NCI-H2029 treated with DMSO at 0.1 percent for 48 hours (cell line): ENCODE results near the gene STK33.

Source experiments
- DNase-seq: peaks from one replicate; lab custom pipeline; 2025; lab: John Stamatoyannopoulos, UW

STK33 gene

DNA sequence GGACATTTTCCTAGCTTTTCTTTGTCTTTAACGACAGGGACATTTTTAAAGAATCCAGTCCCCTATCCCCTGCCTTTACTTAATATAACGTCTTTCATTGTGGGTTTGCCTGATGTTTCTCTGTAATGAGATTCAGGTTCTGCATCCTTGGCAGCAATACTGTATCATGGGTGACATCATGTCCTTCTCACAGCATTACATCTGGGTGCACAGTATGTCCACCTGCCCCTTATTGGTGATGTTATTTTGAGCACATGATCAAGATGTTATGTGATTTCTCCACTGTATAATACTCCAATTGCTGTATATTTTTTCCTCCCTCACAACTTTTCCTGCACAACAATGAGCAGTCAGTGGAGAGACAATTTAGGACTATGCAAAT is 9.7 kb upstream of the STK33 start:
- DNase-seq = no peak

GRCh38 chr11:8601376-8602133 is 7.5 kb upstream of the STK33 start:
- DNase-seq = no peak

DNA sequence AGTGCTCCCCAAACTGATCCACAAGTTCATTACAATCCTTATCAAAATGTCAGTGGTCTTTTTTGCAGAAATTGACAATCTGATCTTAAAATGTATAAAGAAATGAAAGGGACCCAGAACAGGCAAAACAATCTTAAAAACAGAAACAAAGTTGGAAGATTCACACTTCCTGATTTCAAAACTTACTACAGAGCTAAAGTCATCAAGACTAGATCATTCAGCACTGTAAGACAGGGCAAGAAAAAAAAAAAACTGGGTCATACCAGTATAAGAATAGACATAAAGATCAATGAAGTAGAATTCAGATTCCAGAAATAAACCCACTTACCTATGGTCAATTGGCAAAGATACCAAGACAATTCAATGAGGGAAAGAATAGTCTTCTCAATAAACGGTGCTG is 4.5 kb upstream of the STK33 start:
- DNase-seq = no peak

DNA sequence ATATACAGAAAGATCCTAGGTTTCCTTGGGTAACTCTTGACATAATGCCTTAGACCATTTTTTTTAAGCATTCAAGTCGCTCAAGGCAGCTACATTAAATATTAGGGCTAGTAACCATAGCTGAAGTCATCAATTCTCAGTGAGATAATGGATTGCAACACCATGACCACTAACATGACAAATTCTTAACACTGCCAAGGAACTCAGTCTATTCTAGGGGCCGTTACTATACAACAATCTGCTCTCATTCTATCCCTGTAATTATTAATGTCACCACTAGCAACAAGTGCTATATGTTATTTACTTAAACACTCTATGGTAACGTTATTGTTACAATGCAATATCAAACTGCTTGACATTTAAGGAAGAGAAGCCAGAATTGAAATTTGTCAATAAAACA is 3.2 kb upstream of the STK33 start:
- DNase-seq = peak; percentile 21

- no peak for DNase-seq
Measured at GRCh38 chr11:8596504-8597046, 2.5 kb upstream of the STK33 start.

GRCh38 chr11:8593455-8593854 is 573 bp downstream of the STK33 start:
- no peak for DNase-seq

DNA sequence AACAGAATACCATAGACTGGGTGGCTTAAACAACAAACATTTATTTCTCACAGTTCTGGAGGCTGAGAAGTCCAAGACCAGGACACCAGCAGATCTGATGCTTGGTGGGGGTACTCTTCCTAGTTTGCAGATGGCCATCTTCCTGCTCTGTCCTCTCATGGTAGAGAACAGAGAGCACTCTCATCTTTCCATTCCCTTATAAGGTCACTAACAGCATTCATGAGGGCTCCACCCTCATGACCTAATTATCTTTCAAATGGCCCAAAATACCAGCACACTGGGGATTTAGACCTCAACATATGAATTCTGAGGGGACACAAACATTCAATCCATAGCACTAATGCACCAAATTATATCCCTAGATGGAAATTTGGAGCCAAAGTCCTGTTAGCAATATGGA is 6.1 kb downstream of the STK33 start:
- DNase-seq = no peak

- DNase-seq = no peak
Measured at GRCh38 chr11:8586805-8587204, 7.2 kb downstream of the STK33 start.

DNA sequence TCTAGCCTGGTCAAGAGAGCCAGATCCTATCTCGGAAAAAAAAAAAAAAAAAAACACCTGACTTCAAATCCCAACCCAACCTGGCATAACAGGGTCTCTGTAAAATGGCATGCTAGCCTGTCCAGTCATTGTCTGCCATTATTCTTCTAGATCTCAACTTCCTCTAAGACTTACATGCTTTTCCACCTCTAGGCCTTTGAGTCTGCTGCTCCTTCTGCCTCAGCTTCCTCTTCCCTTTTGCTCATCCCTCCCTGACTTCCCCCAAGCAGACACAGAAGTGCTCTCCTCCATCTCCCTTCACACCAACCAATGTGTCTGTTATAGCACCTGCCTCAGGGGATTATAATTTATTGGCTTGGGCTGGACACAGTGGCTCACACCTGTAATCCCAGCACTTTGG is 7.8 kb downstream of the STK33 start:
- no peak for DNase-seq

GRCh38 chr11:8584511-8584910 is 9.5 kb downstream of the STK33 start:
- peak; percentile 97 for DNase-seq

DNA sequence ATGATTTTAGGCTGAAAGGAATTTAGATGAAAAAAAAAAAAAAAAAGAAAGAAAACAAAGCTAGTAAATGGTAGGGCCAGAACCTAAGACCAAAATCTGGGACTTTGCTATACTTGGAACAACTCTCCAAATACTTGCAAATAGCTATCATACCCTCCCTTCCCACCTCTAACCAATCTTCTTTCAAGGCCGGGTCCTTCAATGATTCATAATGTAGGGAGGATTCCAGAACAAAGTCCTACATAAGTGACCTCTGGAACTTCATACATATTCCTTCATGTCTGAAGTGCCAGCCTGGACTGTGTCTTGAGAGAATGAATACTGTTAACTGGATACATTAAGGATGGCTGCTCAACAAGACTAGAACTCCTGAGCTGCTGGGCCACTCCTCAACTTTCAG is 9.9 kb downstream of the STK33 start:
- no peak for DNase-seq

DNA sequence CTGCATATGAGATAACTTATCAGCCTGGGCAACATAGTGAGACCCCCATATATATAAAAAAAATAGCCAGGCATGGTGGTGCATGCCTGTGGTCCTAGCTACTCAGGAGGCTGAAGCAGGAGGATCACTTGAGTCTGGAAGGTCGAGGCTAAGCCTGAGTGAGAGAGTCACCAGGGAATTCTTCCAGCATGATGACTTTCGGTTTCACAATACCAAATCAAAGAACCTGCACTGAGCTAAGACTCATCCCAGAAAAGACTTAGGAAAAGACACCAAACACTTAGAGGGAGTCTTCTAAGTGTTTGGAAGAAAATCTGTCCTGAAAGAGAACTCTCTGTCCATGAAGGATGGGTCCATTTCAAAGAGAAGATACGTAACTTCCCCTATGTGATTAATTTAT is 12.7 kb downstream of the STK33 start:
- no peak for DNase-seq

DNA sequence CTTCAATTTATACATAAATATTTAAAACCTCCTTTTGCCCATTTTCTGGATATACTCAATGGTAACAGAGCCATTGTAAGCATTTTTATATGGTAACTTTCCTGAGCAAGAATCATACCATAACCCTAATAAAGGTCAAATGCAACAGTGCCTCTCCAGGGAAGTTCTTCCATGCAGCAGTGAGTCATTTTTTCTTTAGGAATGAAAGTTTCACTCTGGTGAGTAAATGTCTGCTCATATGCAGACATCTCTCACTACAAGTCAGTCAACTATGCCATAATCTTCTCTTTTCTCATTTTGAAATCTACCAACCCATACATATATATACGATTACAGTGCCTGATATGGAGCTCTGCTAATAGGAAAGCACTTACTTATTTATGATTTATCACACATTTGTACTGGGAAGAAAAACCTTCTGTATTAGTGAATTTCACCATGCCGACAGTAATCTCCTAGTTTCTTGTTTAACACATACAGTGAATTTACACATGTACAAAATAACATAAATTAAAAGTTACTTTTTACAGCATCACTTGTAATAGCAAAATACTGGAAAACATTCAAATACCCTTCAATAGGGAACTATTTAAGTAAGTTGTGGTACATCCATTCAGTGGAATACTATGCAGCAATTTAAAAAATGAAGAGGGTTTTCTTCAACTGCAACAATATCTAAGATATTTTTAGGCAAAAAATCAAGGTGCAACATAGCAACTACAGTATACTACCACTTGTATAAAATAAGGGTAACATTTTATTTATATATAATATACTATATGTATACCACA is 16.0 kb downstream of the STK33 start:
- no peak for DNase-seq

DNA sequence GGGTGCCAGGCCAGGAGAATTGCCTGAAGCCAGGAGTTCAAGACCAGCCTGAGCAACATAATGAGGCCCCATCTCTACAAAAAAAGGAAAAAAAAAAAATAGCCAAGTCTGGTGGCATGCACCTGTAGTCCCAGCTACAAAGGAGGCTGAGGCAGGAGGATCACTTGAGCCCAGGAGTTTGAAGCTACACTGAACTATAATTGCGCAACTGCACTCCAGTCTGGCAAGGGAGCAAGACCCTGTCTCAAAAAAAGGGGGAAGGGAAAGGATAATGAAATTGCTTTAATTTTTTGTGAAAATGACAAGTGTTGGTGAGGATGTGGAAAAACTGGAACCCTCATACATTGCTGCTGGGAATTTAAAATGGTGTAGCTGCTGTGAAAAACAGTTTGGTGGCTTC is 19.2 kb downstream of the STK33 start:
- no peak for DNase-seq

- no peak for DNase-seq
Measured at GRCh38 chr11:8573777-8574176, 20.3 kb downstream of the STK33 start.

- DNase-seq = no peak
Measured at GRCh38 chr11:8567602-8568198, 26.3 kb downstream of the STK33 start.

DNA sequence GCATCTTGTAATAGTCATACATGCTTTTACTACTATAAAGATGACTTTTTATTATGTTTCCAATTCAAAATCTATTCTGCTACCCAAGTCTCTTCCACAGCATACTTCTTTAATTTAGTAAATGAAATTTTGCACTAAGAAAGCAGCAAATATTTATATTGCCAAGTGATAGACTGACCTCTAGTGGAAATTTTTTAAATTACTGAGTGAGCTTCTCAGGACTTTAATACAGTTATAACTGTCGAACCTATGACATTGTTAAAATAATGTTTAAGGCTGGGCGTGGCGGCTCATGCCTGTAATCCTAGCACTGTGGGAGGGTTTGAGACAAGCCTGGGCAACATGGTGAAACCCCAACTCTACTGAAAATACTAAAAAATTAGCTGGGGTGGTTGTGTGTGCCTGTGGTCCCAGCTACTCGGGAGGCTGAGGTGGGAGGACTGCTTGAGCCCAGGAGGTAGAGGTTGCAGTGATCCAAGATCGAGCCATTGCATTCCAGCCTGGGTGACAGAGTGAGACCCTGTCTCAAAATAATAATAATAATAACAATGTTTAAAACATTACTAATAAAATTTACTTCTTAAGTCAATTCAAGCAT is 27.3 kb downstream of the STK33 start:
- peak; percentile 54 for DNase-seq

DNA sequence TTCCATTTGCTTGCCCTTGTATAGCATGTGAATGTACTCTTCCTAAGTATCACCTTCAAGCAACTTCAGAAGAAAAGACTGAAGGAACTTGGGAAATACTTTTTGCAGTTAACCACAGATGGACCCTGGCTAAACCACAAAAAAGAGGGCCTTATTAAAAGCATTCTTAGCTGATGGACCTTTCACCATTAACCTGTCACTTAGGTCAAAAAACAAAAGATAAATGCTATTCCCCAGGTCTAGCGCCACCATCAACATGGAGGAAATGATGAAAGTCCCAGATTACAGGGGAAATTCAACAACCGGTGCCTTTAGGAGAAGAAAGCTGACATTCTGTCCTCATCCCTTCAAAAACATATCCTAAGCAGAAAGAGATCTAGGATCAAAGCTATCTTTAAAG is 29.5 kb downstream of the STK33 start:
- no peak for DNase-seq

DNA sequence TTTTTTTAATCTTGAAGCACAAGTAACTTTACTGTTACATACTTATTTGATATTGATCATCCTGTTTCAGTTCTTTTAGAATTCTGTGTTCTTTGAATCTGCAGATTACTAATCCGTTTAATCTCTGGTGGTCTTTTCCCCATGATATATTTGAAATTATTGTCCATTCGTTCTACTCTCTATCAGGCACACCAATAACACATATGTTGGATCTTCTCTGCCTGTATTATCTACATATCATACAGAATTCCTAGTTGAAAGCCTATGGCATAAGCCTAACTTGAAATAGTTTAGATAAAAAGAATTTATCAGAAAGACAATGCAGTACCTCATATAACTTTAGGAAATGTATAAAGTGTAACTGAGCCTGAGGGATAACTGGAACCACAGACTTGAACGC is 32.6 kb downstream of the STK33 start:
- DNase-seq = no peak

DNA sequence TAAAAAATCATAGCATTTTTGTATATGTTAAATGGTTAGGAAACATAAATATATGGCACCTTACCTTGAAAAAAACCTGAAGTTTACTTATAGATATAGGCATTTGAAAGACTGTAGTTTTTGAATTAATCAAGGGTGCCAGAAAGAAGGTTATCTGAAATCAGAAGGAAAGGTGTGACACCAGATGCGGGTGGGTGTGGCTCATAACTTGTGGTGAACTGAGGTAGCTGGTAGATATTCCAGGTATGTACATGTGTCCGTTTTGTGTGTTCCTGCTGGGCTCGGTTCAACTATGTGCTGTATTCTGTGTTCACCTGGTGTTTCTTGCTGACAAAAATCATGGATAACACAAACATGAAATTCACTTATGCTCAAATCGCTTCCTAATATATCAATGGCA is 35.6 kb downstream of the STK33 start:
- no peak for DNase-seq

GRCh38 chr11:8545698-8546366 is 48.2 kb downstream of the STK33 start:
- peak; percentile 19 for DNase-seq

- DNase-seq = no peak
Measured at GRCh38 chr11:8544807-8545206, 49.2 kb downstream of the STK33 start.
